HCT116 (cell line): ENCODE results near the gene PSTPIP1. TPM values are rescaled to one million over a fixed set of nuclear protein-coding genes. Genes with fewer than 3 reads are reported as not detected.

Experiments used
- ATAC-seq: fragments of 200-7000 bp; cut with Tn5 transposase; 2 replicates; pipeline ENCODE4 v1.9.1; 2020; ENCODE audit warnings: mild to moderate bottlenecking, moderate library complexity
- BruUV-seq: library from RNA; stranded (reverse); fragments of 400-500 nt; replicated peaks from 2 replicates; lab custom pipeline; 2021; lab: Mats Ljungman, UMichigan
- CTCF ChIA-PET: fragments of 300-600 bp; sonication (Branson Sonifier 250); formaldehyde crosslinking; loops from one replicate; lab custom pipeline; 2021; ENCODE audit warnings: antibody characterized with exemption; lab: Charles Lee
- POLR2A ChIA-PET: fragments of 300-600, 350-600 bp; sonication (Branson Sonifier 250); formaldehyde crosslinking; loops from one replicate; lab custom pipeline; 2021; ENCODE audit warnings: antibody characterized with exemption; lab: Charles Lee
- RAD21 ChIA-PET, 2 experiments: fragments of 300-600 bp; sonication (Branson Sonifier 250); formaldehyde crosslinking; loops; one replicate each; lab custom pipeline; 2023; ENCODE audit warnings: low total read pairs in 2 of 2; ENCODE audit not compliant: uncharacterized antibody in 2 of 2, unreplicated experiment in 2 of 2, low non-redundant PET in 1 of 2; lab: Charles Lee
- DNase-seq: peaks from one replicate; pipeline ENCODE4 v3.0.0-alpha.2; 2010; ENCODE audit warnings: low read depth, low spot score
- H2AFZ ChIP-seq: fragments of 200-600 bp; shearing (Covaris generic), sonication (generic); 2 replicates; pipeline ENCODE4 v1.6.1; 2017; ENCODE audit warnings: low read depth, mixed run types, mixed read lengths, antibody characterized with exemption, low read length; ENCODE audit not compliant: poor library complexity, severe bottlenecking
- H3K27ac ChIP-seq: 2 replicates; pipeline ENCODE4 v1.5.1; 2012; ENCODE audit warnings: low read depth, low read length
- H3K27me3 ChIP-seq: fragments of 200-600 bp; sonication (generic); 2 replicates; pipeline ENCODE4 v1.6.1; 2016; ENCODE audit warnings: mixed run types, low read length, mixed read lengths; ENCODE audit not compliant: insufficient read depth
- H3K36me3 ChIP-seq, 2 experiments: fragments of 200-500 bp in 1 of 2; fragments of 200-600 bp in 1 of 2; sonication (Bioruptor generic) in 1 of 2; sonication (generic) in 1 of 2; 2 replicates each; pipeline versions ENCODE4 v1.5.1 to v1.6.1; 2014 to 2016; ENCODE audit warnings: low read length in 2 of 2, inconsistent platforms in 1 of 2, mixed read lengths in 1 of 2, mixed run types in 1 of 2; ENCODE audit not compliant: insufficient read depth in 2 of 2, control insufficient read depth in 1 of 2
- H3K4me1 ChIP-seq, 2 experiments: fragments of 200-600 bp in 1 of 2; sonication (generic) in 1 of 2; 2 replicates each; pipeline versions ENCODE4 v1.5.1 to v1.6.1; 2012 to 2017; ENCODE audit warnings: low read length in 2 of 2, inconsistent platforms in 1 of 2, mild to moderate bottlenecking in 1 of 2, mixed read lengths in 1 of 2, mixed run types in 1 of 2, moderate library complexity in 1 of 2; ENCODE audit not compliant: insufficient read depth in 2 of 2, control insufficient read depth in 1 of 2
- H3K4me2 ChIP-seq: fragments of 200-600 bp; sonication (generic); 2 replicates; pipeline ENCODE4 v1.6.1; 2017; ENCODE audit warnings: mixed run types, low read length, mixed read lengths
- H3K4me3 ChIP-seq, 2 experiments: fragments of 200-600 bp in 1 of 2; sonication (generic) in 1 of 2; replicated peaks in 1 of 2; 2 replicates each; pipeline ENCODE4 v1.5.1; 2011 to 2016; ENCODE audit warnings: low read length in 2 of 2, control low read depth in 1 of 2, low read depth in 1 of 2, mild to moderate bottlenecking in 1 of 2, mixed read lengths in 1 of 2, mixed run types in 1 of 2
- H3K79me2 ChIP-seq: fragments of 200-600 bp; sonication (generic); 2 replicates; pipeline ENCODE4 v1.6.1; 2017; ENCODE audit warnings: mild to moderate bottlenecking, mixed run types, low read length, moderate library complexity, mixed read lengths; ENCODE audit not compliant: insufficient read depth
- H3K9ac ChIP-seq: fragments of 200-600 bp; sonication (generic); 2 replicates; pipeline ENCODE4 v1.6.1; 2016; ENCODE audit warnings: low read length, mixed read lengths
- H3K9me2 ChIP-seq: fragments of 200-600 bp; sonication (generic), shearing (Covaris generic); 2 replicates; pipeline ENCODE4 v1.6.1; 2017; ENCODE audit warnings: mixed run types, mild to moderate bottlenecking, moderate library complexity; ENCODE audit not compliant: insufficient read depth
- H3K9me3 ChIP-seq, 2 experiments: fragments of 200-500 bp in 1 of 2; fragments of 200-600 bp in 1 of 2; sonication (Bioruptor generic) in 1 of 2; sonication (generic) in 1 of 2; 2 replicates each; pipeline ENCODE4 v1.6.1; 2014 to 2017; ENCODE audit warnings: low read length in 2 of 2, mixed read lengths in 2 of 2, inconsistent platforms in 1 of 2, low read depth in 1 of 2, mild to moderate bottlenecking in 1 of 2, mixed run types in 1 of 2, moderate library complexity in 1 of 2; ENCODE audit not compliant: control insufficient read depth in 1 of 2, insufficient read depth in 1 of 2
- H4K20me1 ChIP-seq: fragments of 200-600 bp; sonication (generic), shearing (Covaris generic); 2 replicates; pipeline ENCODE4 v1.6.1; 2017; ENCODE audit warnings: mixed run types, mild to moderate bottlenecking, moderate library complexity; ENCODE audit not compliant: insufficient read depth
- CBX3 ChIP-seq: IDR thresholded peaks from 2 replicates; pipeline ENCODE4 v1.6.1; 2012; ENCODE audit warnings: low read depth
- CEBPB ChIP-seq: IDR thresholded peaks from 2 replicates; pipeline ENCODE4 v1.6.1; 2012; ENCODE audit warnings: low read depth
- EGR1 ChIP-seq: IDR thresholded peaks from 2 replicates; pipeline ENCODE4 v1.6.1; 2012; ENCODE audit warnings: low read depth
- ELF1 ChIP-seq: IDR thresholded peaks from 2 replicates; pipeline ENCODE4 v1.6.1; 2012; ENCODE audit warnings: low read depth, borderline replicate concordance
- EZH2 ChIP-seq: fragments of 200-600 bp; sonication (generic); IDR thresholded peaks from 2 replicates; pipeline ENCODE4 v1.6.1; 2017; ENCODE audit warnings: antibody characterized with exemption, mixed run types
- EZH2phosphoT487 ChIP-seq: fragments of 200-600 bp; IDR thresholded peaks from 2 replicates; pipeline ENCODE4 v1.6.1; 2018; ENCODE audit warnings: antibody characterized with exemption, borderline replicate concordance
- JUND ChIP-seq: IDR thresholded peaks from 2 replicates; pipeline ENCODE4 v1.6.1; 2012
- RAD21 ChIP-seq: IDR thresholded peaks from 2 replicates; pipeline ENCODE4 v1.6.1; 2012; ENCODE audit warnings: low read depth, mild to moderate bottlenecking
- SIN3A ChIP-seq: IDR thresholded peaks from 2 replicates; pipeline ENCODE4 v1.6.1; 2012; ENCODE audit warnings: low read depth
- TCF7L2 ChIP-seq: IDR thresholded peaks from 2 replicates; pipeline ENCODE4 v1.7.0; 2011; ENCODE audit warnings: borderline replicate concordance, inconsistent platforms; ENCODE audit not compliant: insufficient read depth, insufficient read length; ENCODE audit errors: extremely low read depth
- YY1 ChIP-seq: IDR thresholded peaks from 2 replicates; pipeline ENCODE4 v1.6.1; 2011; ENCODE audit warnings: low read length, low read depth, moderate library complexity, mild to moderate bottlenecking; ENCODE audit not compliant: insufficient replicate concordance; ENCODE audit errors: extremely low read depth
- ZFX ChIP-seq: fragments of 450-650 bp; IDR thresholded peaks from 2 replicates; pipeline ENCODE4 v1.6.1; 2017
- intact Hi-C: fragments of 100-400 bp; cut with micrococcal nuclease; formaldehyde crosslinking; loops from 2 replicates; pipeline ENCODE4 v1.10.0; 2022
- total RNA-seq: library from RNA; stranded (reverse); gene quantifications from one replicate; pipeline ENCODE4 v1.2.1, GENCODE V29; 2021; ENCODE audit not compliant: unreplicated experiment
- TF ChIP-seq, protein P1 (sequence below): IDR thresholded peaks from 2 replicates; pipeline ENCODE4 v1.6.1; 2011; ENCODE audit warnings: mild to moderate bottlenecking, low read length, moderate library complexity; ENCODE audit not compliant: insufficient replicate concordance; ENCODE audit errors: extremely low read depth
- TF ChIP-seq, protein P2 (sequence below): IDR thresholded peaks from 2 replicates; pipeline ENCODE4 v1.6.1; 2012
- TF ChIP-seq, protein P3 (sequence below), 3 experiments: fragments of 200-600 bp in 1 of 3; sonication (generic) in 1 of 3; IDR thresholded peaks in 2 of 3; conservative IDR thresholded peaks in 1 of 3; 2 replicates each; pipeline ENCODE4 v1.5.1; 2012 to 2017; ENCODE audit warnings: low read depth in 2 of 3, low read length in 2 of 3, antibody characterized with exemption in 1 of 3, borderline replicate concordance in 1 of 3, control low read depth in 1 of 3, mild to moderate bottlenecking in 1 of 3, mixed read lengths in 1 of 3, mixed run types in 1 of 3, moderate library complexity in 1 of 3; ENCODE audit not compliant: insufficient read depth in 1 of 3

PSTPIP1 gene
- total RNA-seq, 1 experiment from 2014 or later, result 0.79 TPM

DNA sequence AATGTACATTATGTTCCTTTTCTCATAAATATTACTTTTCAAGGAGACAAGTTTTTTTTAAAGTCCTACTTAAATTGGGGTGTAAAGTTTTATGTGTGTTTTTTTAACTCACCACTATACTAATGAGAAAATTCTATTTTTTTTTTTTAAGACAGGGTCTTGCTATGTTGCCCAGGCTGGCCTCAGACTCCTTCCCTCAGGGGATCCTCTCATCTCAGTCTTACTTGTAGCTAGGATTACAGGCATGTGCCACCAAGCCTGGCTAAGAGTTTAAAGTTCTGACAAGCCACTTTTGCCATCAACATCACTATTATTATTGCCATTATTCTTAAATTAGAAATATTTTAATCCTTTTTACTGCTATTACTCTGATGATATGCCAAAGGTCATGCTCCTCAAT, 68.3 kb downstream of the PSTPIP1 start (continued):
- TF ChIP-seq ELF1, result no peak
- TF ChIP-seq TCF7L2, result no peak
- no peak for TF ChIP-seq EZH2

DNA sequence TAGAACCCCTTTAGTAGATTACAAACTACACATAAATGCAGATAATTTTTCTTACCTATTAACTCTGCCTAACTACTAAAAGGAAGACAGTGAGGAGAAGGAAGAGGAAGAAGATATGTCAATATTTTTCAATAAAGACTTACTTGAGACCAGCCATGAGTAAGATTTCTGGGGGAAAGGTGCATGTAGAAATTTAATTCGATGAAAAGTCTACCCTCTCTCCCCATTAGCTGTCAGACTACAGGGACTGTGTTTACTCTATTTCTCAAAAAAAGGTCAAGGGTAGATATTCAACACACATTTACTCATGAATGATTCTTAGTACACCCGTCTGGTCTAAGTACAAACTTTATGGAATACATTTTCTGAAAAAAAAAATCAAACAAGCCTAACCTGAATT, 69.1 kb downstream of the PSTPIP1 start:
- ChIA-PET RAD21 (no interaction called here), CTCF (no interaction called here), POLR2A (no interaction called here)
- no peaks in the 10 kb centered on the region for H3K9me2 ChIP-seq
- H3K4me3 ChIP-seq, result no peak overlapping the region
- 0 out of 2 replicates have a peak overlapping the region, but pooled peaks have one; percentile 26 for H3K4me2 ChIP-seq
- no peaks in the 10 kb centered on the region for H3K36me3 ChIP-seq
- no peak overlapping the region for H3K9ac ChIP-seq
- no peak overlapping the region for H3K27ac ChIP-seq
- peaks cover 7 to 16% of the 10 kb centered on the region in 2 experiments; a peak in 3 of 4 replicates for H3K4me1 ChIP-seq
- intact Hi-C loops, result no loop called here
- peaks cover 13% of the 10 kb centered on the region; the same call in 1 of the 2 replicates for H4K20me1 ChIP-seq
- ATAC-seq (no peak), DNase-seq (no peak)
- H3K79me2 ChIP-seq, result peaks cover 97% of the 10 kb centered on the region
- TF ChIP-seq, protein P1, sequence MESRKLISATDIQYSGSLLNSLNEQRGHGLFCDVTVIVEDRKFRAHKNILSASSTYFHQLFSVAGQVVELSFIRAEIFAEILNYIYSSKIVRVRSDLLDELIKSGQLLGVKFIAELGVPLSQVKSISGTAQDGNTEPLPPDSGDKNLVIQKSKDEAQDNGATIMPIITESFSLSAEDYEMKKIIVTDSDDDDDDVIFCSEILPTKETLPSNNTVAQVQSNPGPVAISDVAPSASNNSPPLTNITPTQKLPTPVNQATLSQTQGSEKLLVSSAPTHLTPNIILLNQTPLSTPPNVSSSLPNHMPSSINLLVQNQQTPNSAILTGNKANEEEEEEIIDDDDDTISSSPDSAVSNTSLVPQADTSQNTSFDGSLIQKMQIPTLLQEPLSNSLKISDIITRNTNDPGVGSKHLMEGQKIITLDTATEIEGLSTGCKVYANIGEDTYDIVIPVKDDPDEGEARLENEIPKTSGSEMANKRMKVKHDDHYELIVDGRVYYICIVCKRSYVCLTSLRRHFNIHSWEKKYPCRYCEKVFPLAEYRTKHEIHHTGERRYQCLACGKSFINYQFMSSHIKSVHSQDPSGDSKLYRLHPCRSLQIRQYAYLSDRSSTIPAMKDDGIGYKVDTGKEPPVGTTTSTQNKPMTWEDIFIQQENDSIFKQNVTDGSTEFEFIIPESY, result no peak
- TF ChIP-seq, protein P2, sequence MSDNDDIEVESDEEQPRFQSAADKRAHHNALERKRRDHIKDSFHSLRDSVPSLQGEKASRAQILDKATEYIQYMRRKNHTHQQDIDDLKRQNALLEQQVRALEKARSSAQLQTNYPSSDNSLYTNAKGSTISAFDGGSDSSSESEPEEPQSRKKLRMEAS, result no peak
- TF ChIP-seq YY1 (no peak), JUND (no peak), EZH2phosphoT487 (no peak), SIN3A (no peak), TCF7L2 (no peak), ZFX (no peak), EGR1 (no peak), RAD21 (no peak), CEBPB (no peak), CBX3 (no peak)
- TF ChIP-seq, protein P3, sequence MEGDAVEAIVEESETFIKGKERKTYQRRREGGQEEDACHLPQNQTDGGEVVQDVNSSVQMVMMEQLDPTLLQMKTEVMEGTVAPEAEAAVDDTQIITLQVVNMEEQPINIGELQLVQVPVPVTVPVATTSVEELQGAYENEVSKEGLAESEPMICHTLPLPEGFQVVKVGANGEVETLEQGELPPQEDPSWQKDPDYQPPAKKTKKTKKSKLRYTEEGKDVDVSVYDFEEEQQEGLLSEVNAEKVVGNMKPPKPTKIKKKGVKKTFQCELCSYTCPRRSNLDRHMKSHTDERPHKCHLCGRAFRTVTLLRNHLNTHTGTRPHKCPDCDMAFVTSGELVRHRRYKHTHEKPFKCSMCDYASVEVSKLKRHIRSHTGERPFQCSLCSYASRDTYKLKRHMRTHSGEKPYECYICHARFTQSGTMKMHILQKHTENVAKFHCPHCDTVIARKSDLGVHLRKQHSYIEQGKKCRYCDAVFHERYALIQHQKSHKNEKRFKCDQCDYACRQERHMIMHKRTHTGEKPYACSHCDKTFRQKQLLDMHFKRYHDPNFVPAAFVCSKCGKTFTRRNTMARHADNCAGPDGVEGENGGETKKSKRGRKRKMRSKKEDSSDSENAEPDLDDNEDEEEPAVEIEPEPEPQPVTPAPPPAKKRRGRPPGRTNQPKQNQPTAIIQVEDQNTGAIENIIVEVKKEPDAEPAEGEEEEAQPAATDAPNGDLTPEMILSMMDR (IDR thresholded peaks at IDR 0.05 in 2 of 3, conservative IDR thresholded peaks at IDR 0.05 in 1 of 3; ENCODE audit: borderline replicate concordance in 1 of 3, insufficient read depth in 1 of 3, low read depth in 2 of 3, low read length in 2 of 3), result no peak
- no peaks in the 10 kb centered on the region for H3K27me3 ChIP-seq
- no TSS peak for BruUV-seq
- H3K9me3 ChIP-seq, result no peaks in the 10 kb centered on the region
- no peak overlapping the region for H2AFZ ChIP-seq
